ENCODE data around the gene CCL14.
"Not testable (repeated sequence)": the region's sequence is repeated elsewhere in the genome, so short reads cannot be mapped to it uniquely, and the experiment has no call there.

CCL14 gene

DNA sequence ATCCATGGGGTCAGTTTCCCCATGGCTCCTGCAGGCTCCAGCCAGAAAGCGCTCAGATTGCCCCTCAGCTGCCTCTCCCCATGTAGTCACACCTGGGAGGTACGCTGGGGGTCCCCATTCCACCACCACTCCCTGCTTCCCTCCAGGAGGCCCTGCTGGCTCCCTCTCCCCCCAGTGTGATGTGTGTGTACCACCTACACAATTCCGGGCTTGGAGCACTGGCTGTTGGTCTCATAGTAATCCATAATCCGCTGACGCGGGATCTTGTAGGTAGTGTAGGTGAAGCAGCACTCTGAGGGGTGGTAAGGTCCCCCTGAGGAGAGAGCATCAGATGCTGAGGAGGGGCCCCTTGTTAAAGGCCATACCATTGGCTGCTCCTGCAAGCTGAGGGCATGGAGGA, 2.4 kb downstream of the CCL14 start:
- no peak for DNase-seq

DNA sequence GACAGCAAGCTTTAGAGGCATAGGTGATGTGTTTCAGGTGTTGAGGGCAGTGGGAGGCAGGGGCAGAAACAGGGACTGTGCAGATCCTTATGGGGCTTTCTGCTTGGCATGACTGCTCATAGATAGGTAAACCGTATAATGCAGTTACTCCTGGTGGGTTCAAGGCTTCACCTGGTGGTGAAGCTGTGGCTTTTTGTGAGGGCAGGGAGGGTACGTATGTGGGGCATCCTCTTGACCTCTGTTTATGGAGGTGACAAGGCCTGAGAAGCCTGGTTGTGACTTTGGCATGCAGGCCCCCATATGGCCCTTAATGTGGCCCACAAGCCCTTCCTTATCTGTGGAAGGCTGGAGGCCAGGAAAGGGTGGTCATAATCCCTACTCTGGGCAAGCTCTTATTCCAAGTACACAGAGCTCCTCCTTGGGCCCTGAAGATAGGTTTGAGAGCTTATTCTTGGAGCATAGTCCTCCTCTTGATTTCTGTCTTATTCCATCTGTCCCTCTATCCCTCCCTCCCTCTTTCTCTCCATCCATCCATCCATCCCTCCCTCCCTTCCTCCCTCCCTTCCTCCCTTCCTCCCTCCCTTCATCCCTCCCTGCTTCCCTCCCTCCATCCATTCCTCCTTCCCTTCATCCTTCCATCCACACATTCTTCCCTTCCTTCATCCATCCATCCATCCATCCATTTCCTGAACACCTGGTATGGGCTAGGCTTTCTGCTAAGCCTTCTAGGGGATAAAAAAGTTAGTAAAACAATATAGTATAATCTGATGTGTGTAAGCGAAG, 3.9 kb downstream of the CCL14 start:
- DNase-seq: no peak

DNA sequence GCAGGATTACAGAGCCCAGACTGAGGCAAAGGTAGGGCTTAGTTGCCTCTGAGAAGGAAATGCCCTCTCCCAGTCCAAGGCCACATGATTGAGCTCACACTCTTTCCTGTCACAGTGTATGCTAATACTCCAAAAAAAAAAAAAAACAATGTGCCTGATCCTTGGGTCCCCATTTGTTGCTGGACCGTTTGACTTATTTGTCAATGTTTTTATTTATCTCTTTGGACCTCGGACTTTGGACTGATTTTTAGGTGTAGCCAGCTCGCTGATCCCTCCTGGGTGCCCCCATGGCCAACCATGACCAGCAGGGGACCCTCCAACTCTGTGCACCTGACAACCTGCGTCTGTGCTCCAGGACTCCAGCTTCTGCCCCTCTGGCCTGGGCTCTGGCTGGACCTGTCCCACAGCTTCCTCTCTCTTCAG, 4.6 kb downstream of the CCL14 start:
- no peak for DNase-seq

DNA sequence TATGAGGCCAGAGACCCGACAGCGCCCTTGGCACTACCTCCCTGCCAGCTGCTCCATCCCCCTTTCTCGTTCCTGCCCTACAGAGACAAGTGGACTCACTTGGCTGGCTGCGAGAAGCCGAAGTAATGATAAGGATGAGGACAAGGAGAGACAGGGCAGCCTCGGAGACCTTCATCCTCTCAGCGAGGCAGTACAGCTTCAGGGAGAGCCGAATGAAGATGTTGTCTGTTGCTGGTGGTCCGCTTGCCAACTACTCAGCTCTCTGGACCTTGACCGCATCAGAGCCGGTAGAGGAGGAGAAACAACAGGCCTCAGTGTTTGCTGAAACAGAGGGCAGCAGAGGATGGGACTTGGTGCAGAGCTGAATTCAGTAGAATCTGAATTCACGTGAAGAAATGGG, 5.3 kb downstream of the CCL14 start, which contains the start of gene CCL16:
CCL16 (minus strand) TSS at position 252 of the 400 bp plus-strand sequence; CDS start at position 175, 77 bp downstream.
- DNase-seq: no peak

- no peak for DNase-seq
These were observed 8.2 kb downstream of the CCL14 start for GRCh38 chr17:35978346-35978745.

GRCh38 chr17:35977509-35977908, 9.0 kb downstream of the CCL14 start:
- DNase-seq: no peak

- peak; percentile 18 for DNase-seq
These were observed 12.9 kb downstream of the CCL14 start for GRCh38 chr17:35973333-35974260.

GRCh38 chr17:35972945-35973332, 13.6 kb downstream of the CCL14 start:
- DNase-seq: no peak

DNA sequence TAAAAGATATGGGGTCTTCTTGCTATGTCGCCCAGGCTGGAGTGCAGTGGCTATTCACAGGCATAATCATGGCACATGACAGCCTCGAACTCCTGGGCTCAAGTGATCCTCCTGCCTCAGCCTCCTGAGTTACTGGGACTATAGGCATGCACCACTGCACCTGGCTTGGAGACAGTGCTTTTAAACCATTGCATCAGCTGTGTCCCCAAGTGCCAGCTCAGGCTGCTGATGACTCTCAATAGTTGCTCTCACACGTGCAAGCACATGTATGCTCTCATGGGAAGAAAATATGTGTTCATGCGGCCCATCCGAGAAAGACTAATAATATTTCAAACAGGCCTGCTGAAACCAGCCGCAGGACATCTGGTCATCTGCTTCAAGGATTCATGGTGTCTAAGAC, 14.0 kb downstream of the CCL14 start:
- DNase-seq: no peak

DNA sequence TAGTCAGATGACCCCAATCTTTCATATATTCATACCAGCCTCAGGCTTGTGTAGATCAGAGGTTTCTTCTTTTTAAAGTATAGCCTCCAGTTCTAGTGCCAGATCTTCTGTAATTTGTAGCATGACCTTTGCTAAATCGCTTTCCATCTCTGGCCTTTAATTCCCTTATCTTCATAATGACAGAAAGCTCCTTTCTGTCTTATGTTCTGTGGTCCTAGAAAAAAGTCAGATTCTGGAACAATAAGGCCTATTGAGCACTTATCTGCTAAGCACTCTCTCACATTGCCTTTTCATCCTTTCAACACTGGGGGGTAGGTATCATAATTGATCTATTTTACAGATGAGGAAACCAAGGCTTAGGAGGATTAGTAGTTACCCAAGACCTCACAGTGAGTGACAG, 14.5 kb downstream of the CCL14 start:
- DNase-seq: no peak

DNA sequence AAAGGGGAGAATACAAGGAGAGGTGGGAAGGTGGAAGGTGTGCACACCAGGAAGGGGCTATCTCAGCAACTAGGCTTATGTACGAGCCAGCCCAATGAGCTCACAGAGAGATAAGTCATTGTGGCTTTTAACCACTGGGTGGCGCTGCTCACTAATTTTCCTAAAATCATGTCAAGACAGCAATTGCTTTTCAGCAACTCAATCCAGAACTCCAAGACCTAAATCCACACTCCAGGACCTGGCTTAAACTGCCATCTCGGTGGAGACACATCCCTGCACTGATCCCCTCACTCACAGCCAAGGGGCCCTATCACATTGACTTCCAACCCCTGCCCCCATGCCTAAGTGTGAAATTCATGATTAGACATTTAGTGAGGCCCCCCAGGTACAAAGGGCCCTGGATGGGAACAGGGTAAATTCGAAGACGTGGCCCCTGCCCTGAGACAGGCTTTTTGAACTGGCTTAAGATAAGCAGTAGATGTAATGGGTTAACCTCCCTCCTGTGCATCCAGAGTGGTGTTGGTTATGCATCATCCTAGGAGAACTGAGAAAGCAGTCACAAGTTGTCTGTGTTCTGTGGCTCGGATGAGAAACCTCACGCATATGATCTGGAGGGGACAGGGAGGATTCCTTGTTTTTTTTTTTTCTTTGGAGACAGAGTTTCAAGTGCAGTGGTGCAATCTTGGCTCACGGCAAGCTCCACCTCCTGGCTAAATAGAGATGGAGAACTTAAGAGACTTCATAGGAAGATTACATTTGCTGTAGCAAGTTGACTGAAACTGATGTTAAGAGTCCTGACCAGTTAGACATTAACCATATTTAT, 16.8 kb downstream of the CCL14 start:
- peak; percentile 90 for DNase-seq

DNA sequence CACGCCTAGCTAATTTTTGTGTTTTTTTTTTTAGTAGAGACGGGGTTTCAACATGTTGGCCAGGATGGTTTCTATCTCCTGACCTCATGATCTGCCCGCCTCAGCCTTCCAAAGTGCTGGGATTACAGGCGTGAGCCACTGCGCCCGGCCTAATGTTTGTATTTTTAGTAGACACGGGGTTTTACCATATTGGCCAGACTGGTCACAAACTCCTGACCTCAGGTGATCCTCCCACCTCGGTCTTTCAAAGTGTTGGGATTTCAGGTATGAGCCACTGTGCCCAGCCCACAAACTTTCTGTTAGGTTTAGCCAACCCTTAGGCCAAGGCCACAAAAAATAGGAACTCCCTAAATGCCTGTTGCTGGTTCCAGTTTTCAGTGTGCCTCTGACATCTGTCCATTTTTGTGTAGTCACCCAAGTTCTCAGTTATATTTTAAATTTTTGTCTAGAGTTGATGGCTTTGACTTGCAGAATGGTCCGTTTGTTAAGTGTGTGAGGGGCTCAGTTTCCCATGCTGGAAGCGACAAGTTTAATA, 17.9 kb downstream of the CCL14 start:
- DNase-seq: no peak

- no peak for DNase-seq
These were observed 21.3 kb downstream of the CCL14 start for GRCh38 chr17:35965272-35965671.

DNA sequence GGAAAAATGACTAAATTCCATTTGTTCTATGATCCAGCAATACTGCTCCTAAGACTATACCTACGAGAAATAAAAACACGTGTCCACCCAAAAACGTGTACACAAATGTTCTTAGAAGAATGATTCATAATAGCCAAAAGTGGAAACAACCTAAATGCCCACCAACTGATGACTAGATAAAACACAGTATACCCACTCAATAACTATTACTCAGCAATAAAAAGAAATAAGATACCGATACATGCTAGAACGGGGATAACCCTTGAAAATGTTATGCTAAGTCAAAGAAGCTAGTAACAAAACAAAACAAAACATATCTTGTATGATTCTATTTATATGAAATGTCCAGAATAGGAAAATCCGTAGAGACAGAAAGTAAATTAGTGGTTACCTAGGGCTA, 22.9 kb downstream of the CCL14 start:
- no peak for DNase-seq

DNA sequence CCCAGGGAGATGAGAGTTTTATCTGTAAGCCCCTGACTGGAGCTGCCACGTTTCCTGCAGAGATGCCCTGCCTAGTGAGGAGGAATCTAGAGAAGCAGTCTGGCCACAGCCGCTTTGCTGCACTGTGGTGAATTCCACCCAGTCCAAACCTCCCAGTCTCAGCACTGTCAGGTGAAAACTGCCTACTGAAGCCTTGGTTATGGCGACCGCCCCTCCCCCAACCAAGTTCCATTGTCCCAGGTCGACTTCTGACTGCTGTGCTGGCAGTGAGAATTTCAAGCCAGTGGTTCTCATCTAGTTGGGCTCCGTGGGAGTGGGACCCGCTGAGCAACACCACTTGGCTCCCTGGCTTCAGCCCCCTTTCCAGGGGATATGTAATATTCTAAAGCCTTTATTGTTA, 32.8 kb downstream of the CCL14 start:
- no peak for DNase-seq

GRCh38 chr17:35949401-35949800, 37.1 kb downstream of the CCL14 start:
- no peak for DNase-seq

- DNase-seq: no peak
These were observed 38.4 kb downstream of the CCL14 start for GRCh38 chr17:35948092-35948491.

GRCh38 chr17:35947156-35947585, 39.4 kb downstream of the CCL14 start:
- DNase-seq: peak; percentile 69

- DNase-seq: no peak
These were observed 42.4 kb downstream of the CCL14 start for GRCh38 chr17:35944151-35944550.

- no peak for DNase-seq
These were observed 43.0 kb downstream of the CCL14 start, which contains the start of gene LYZL6 for GRCh38 chr17:35943537-35943936. Gene LYZL6 (minus strand): TSS chr17:35943713. CDS start chr17:35939356, 4,357 bp downstream.

GRCh38 chr17:35942588-35943186, 43.8 kb downstream of the CCL14 start:
- no peak for DNase-seq

DNA sequence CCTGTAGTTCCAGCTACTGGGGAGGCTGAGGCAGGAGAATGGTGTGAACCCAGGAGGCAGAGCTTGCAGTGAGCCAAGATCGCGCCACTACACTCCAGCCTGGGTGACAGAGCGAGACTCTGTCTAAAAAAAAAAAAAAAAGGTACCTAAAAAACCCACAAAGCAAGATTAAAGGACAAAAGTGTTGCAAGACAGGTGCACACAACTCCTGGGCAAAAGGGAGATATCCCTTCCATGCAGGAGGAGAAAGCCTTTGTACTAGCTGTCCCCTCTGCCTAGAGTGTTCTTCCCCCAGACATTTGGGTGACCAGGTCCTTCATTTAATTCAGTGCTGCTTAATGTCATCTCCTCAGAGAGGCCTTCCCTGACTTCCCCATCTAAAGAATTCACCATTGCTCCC, 48.0 kb downstream of the CCL14 start:
- not testable (repeated sequence) for DNase-seq
